ENCODE measurements around the gene DCLK3. TPM values are rescaled to one million over a fixed set of nuclear protein-coding genes. Genes with fewer than 3 reads are reported as not detected.

DCLK3 gene
- total RNA-seq, 1 donor from 2014 or later = not detected

DNA sequence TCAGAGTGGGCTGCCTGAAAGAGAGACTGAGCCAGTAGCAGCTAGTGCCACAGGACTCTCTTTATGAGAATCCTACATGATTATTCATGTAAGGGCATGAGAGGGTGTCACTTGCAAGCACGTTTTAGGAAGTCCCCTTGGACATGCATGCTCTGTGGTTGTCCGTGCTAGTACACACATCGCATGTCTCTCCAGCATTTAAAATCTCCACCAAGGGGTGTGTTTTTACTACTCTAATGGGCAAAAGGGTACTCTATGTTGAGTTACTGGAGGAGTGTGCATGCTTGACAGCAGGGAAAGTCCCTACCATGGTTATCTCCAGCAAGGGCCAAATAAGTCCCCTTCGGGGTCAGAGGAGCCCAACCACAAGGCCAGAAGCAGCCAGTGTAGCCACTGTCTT, 70.7 kb downstream of the DCLK3 start:
- Mint-ChIP-seq H3K27ac (ENCODE audit: unreplicated experiment) (no peak overlapping the region), H3K9me3 (ENCODE audit: unreplicated experiment) (peaks cover 4% of the 10 kb centered on the region), H3K4me1 (ENCODE audit: unreplicated experiment) (no peaks in the 10 kb centered on the region), H3K4me3 (ENCODE audit: unreplicated experiment) (no peak overlapping the region), H3K27me3 (ENCODE audit: unreplicated experiment) (no peaks in the 10 kb centered on the region), H3K36me3 (ENCODE audit: low read depth, unreplicated experiment) (no peaks in the 10 kb centered on the region)
- TF ChIP-seq, protein P1, sequence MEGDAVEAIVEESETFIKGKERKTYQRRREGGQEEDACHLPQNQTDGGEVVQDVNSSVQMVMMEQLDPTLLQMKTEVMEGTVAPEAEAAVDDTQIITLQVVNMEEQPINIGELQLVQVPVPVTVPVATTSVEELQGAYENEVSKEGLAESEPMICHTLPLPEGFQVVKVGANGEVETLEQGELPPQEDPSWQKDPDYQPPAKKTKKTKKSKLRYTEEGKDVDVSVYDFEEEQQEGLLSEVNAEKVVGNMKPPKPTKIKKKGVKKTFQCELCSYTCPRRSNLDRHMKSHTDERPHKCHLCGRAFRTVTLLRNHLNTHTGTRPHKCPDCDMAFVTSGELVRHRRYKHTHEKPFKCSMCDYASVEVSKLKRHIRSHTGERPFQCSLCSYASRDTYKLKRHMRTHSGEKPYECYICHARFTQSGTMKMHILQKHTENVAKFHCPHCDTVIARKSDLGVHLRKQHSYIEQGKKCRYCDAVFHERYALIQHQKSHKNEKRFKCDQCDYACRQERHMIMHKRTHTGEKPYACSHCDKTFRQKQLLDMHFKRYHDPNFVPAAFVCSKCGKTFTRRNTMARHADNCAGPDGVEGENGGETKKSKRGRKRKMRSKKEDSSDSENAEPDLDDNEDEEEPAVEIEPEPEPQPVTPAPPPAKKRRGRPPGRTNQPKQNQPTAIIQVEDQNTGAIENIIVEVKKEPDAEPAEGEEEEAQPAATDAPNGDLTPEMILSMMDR (IDR thresholded peaks at IDR 0.05; ENCODE audit: unreplicated experiment) = no peak
- DNase-seq (ENCODE audit: low spot score) = no peak

DNA sequence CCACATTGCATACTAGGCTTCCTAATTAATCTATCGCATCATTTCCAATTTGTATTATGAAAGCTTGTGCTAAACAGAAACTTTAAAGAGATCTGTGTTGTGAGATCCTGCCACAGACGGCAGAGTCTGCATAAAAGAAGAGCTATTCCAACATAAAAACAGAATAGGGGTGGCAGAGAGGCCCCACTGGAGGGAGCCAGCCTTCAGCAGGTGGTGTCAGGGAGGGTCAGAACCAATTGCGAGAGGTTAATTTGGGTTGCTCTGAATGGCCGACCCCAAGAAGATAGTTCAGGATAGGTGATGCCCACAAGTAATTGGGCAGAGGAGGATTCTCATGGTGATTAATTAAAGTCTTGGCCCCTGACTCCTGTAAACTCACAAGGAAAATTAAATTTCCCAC, 74.8 kb downstream of the DCLK3 start:
- DNase-seq (ENCODE audit: low spot score) = no peak
- peaks cover 4% of the 10 kb centered on the region for H3K9me3 Mint-ChIP-seq (ENCODE audit: unreplicated experiment)
- no peak overlapping the region for H3K4me3 Mint-ChIP-seq (ENCODE audit: unreplicated experiment)
- no peaks in the 10 kb centered on the region for H3K27me3 Mint-ChIP-seq (ENCODE audit: unreplicated experiment)
- no peaks in the 10 kb centered on the region for H3K4me1 Mint-ChIP-seq (ENCODE audit: unreplicated experiment)
- no peaks in the 10 kb centered on the region for H3K36me3 Mint-ChIP-seq (ENCODE audit: low read depth, unreplicated experiment)
- TF ChIP-seq, protein P1 (IDR thresholded peaks at IDR 0.05; ENCODE audit: unreplicated experiment) = no peak
- no peak overlapping the region for H3K27ac Mint-ChIP-seq (ENCODE audit: unreplicated experiment)

DNA sequence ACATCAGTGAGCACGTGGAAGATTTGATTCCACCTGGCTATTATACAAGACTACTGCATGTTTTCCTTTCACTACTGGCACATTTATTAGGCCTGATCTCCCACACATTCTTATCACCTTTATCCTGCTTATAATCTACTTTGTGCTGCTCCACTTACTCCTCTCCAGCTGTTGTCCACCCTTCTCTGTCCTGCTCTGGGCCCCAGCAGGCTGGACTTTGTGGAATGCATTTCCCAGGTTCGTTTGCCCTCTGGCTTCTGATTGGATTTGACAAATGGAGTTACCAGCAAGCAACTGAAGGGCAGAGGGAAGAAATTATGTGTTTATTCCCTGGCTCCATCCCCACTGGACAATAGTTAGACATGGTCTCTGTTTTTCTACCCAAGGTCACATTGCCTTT, 75.5 kb downstream of the DCLK3 start:
- H3K27me3 Mint-ChIP-seq (ENCODE audit: unreplicated experiment) = no peaks in the 10 kb centered on the region
- TF ChIP-seq, protein P1 (IDR thresholded peaks at IDR 0.05; ENCODE audit: unreplicated experiment) = no peak
- no peak for DNase-seq (ENCODE audit: low spot score)
- H3K36me3 Mint-ChIP-seq (ENCODE audit: low read depth, unreplicated experiment) = no peaks in the 10 kb centered on the region
- peaks cover 4% of the 10 kb centered on the region for H3K9me3 Mint-ChIP-seq (ENCODE audit: unreplicated experiment)
- no peak overlapping the region for H3K27ac Mint-ChIP-seq (ENCODE audit: unreplicated experiment)
- H3K4me1 Mint-ChIP-seq (ENCODE audit: unreplicated experiment) = no peaks in the 10 kb centered on the region
- H3K4me3 Mint-ChIP-seq (ENCODE audit: unreplicated experiment) = no peak overlapping the region

GRCh38 chr3:36686516-36686915, 77.8 kb downstream of the DCLK3 start:
- no peak overlapping the region for H3K4me3 Mint-ChIP-seq (ENCODE audit: unreplicated experiment)
- H3K36me3 Mint-ChIP-seq (ENCODE audit: low read depth, unreplicated experiment) = peaks cover 1% of the 10 kb centered on the region
- no peak overlapping the region for H3K27ac Mint-ChIP-seq (ENCODE audit: unreplicated experiment)
- peaks cover 3% of the 10 kb centered on the region for H3K27me3 Mint-ChIP-seq (ENCODE audit: unreplicated experiment)
- no peak for DNase-seq (ENCODE audit: low spot score)
- TF ChIP-seq, protein P1 (IDR thresholded peaks at IDR 0.05; ENCODE audit: unreplicated experiment) = no peak
- peaks cover 3% of the 10 kb centered on the region for H3K9me3 Mint-ChIP-seq (ENCODE audit: unreplicated experiment)
- H3K4me1 Mint-ChIP-seq (ENCODE audit: unreplicated experiment) = no peaks in the 10 kb centered on the region

DNA sequence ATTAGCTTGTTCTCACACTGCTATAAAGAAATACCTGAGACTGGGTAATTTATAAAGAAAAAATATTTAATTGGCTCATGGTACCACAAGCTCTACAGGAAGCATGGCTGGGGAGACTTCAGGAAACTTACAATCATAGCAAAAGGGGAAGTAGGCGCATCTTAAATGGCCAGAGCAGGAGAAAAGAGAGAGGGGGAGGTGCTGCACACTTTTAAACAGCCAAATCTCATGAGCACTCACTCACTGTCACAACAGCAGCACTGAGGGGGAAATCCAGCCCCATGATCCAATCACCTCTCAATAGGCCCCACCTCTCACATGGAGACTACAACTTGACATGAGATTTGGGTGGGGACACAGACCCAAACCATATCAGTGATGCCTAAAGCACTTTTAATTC, 82.5 kb downstream of the DCLK3 start:
- peaks cover 3% of the 10 kb centered on the region for H3K27me3 Mint-ChIP-seq (ENCODE audit: unreplicated experiment)
- no peak overlapping the region for H3K27ac Mint-ChIP-seq (ENCODE audit: unreplicated experiment)
- H3K36me3 Mint-ChIP-seq (ENCODE audit: low read depth, unreplicated experiment) = peaks cover 6% of the 10 kb centered on the region

More for the DNA sequence above, 82.5 kb downstream of the DCLK3 start:
- no peak for DNase-seq (ENCODE audit: low spot score)
- TF ChIP-seq, protein P1 (IDR thresholded peaks at IDR 0.05; ENCODE audit: unreplicated experiment) = no peak
- Mint-ChIP-seq H3K9me3 (ENCODE audit: unreplicated experiment) (peaks cover 15% of the 10 kb centered on the region), H3K4me3 (ENCODE audit: unreplicated experiment) (no peak overlapping the region), H3K4me1 (ENCODE audit: unreplicated experiment) (no peaks in the 10 kb centered on the region)

Measured in endothelial cell (in vitro differentiated cells).